ENCODE data around the gene ELF1. TPM values are rescaled to one million over a fixed set of nuclear protein-coding genes. Genes with fewer than 3 reads are reported as not detected.

The ELF1 gene
- total RNA-seq, 1 donor from 2014 or later = 63.6 TPM

DNA sequence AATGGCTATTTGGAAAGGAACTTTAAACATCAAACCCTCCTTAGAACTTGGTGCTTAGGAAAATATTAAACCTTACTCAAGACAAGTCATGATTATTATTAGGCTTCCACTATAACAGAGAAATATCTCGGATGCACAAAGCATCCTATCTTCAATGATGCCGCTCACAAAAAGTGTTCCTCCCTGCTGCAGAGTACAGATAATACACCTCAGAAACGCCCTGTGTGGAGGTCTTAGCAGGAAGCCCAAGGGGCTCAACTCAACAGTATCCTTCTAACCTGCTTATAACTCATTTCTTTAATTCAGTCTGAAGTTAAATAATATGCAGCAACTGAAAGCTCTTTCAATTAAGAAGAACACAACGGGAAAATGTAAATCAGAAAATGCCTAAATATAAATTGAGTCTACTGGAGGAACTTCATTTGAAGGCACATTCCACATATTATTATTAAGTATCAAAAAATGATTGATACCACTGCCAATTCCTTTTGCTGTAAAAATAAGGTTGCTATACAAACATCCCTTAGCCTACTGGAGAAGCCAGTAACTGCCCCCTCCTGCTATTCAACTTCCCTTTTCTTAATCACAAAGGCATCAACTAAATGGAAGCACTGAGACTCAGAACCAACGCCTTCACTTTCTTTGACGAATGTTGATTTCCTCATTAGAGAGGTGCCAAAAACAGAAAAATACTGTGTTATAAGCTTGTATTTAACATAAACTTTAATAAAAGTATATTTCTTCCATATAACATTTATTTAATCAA lies 12.0 kb downstream of the ELF1 start:
- no peak for DNase-seq (ENCODE audit: low read depth, low spot score)

- DNase-seq (ENCODE audit: low read depth, low spot score) = no peak
Observed at GRCh38 chr13:41006306-41006705, 12.8 kb downstream of the ELF1 start.

DNA sequence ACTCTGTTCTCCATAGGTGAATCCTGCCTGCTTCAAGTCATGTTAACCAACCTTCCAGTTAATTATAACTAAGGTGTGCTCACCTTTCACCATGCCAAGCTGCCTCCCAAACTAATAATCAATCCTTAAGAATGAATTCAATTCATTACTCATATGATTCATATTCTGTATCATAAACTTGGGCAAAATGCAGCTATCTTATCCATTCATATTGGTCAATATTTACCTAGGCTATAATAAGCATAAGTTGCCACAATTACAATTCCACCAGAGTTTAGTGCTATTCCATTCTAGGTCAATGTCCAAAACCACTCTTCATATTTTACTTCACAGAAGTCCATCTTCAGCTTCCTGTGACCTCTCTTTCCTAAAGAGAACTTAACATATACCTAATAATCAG lies 13.4 kb downstream of the ELF1 start:
- no peak for DNase-seq (ENCODE audit: low read depth, low spot score)

GRCh38 chr13:41004875-41005693 lies 14.0 kb downstream of the ELF1 start:
- DNase-seq (ENCODE audit: low read depth, low spot score) = no peak

GRCh38 chr13:41002606-41003005 lies 16.5 kb downstream of the ELF1 start:
- DNase-seq (ENCODE audit: low read depth, low spot score) = no peak

DNA sequence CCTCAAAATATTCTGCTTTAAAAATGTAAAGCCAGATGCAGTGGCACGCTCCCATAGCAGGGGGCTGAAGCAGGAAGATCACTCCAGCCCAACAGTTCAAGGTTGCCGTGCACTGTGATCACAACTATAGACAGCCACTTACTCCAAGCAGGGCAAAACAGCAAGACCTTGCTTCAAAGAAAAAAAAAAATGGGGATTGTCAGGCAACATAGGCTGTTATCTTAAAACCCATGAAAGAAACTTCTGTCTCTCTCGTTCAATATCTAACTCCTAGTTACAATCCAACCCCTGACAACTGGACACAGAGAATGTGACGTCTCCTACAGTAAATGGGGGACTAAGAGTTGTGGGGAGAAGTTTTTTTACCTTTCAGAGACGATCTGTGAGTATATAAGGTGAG lies 17.4 kb downstream of the ELF1 start:
- no peak for DNase-seq (ENCODE audit: low read depth, low spot score)

DNA sequence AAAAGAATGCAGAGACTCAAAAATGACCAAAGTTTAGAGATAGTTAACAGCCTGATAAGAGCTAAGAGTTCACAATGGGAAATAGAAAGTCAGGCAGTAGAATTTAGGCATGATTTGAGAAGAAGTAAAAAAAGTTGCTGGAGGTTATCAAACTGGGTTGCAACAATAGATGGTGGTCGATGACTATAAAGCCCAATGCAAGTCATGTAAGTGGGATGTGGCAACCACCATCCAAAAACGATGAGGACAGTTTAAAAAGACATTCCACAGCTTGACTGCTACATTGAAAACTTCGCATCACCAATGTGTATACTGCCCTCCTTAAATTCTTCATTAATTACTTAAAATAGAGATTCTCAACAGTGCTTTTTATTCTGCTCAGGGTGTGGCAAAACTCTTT lies 19.7 kb downstream of the ELF1 start:
- DNase-seq (ENCODE audit: low read depth, low spot score) = no peak

DNA sequence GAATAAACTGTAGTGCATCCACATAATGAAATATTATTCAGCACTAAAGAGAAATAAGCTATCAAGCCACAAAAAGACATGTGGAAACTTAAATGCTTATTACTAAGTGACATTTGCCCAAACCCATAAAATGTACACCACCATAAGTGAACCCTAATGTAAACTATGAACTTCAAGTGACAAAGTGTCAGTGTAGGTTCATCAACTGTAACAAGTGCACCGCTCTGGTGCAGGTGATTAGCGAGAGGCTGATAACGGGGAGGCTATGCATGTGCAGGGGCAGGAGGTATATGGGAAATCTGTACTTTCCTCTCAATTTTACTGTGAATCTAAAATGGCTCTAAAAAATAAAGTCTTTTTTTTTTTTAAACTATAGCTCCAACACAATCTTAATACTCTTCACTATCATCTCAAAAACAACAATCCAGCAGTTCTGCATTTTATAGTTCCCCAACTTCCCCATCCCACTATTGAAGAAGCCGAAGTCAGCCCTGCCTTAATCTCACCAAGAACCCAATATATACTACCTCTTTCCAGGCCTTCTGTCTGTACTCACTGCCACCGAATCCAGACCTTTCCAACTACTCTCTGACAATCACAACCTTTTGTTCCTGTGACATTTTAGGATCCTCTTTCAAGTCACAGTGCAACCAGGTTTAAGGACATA lies 22.6 kb downstream of the ELF1 start:
- DNase-seq (ENCODE audit: low read depth, low spot score) = no peak

DNA sequence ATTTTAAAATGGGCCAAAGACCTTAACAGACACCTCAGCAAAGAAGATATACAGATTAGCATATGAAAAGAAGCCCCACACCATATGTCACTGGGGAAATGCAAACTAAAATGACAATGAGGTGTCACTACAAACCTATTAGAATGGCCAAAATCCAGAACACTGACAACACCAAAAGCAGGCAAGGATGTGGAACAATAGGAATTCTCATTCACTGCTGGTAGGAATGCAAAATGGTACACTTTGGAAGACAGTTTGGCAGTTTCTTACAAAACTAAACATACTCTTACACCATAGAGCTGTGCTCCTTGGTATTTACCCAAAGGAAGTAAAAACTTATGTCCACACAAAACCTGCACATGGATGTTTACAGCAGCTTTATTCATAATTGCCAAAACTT lies 23.1 kb downstream of the ELF1 start:
- DNase-seq (ENCODE audit: low read depth, low spot score) = no peak

- no peak for DNase-seq (ENCODE audit: low read depth, low spot score)
Observed at GRCh38 chr13:40994581-40995230, 24.4 kb downstream of the ELF1 start.

- DNase-seq (ENCODE audit: low read depth, low spot score) = no peak
Observed at GRCh38 chr13:40993987-40994386, 25.1 kb downstream of the ELF1 start.

DNA sequence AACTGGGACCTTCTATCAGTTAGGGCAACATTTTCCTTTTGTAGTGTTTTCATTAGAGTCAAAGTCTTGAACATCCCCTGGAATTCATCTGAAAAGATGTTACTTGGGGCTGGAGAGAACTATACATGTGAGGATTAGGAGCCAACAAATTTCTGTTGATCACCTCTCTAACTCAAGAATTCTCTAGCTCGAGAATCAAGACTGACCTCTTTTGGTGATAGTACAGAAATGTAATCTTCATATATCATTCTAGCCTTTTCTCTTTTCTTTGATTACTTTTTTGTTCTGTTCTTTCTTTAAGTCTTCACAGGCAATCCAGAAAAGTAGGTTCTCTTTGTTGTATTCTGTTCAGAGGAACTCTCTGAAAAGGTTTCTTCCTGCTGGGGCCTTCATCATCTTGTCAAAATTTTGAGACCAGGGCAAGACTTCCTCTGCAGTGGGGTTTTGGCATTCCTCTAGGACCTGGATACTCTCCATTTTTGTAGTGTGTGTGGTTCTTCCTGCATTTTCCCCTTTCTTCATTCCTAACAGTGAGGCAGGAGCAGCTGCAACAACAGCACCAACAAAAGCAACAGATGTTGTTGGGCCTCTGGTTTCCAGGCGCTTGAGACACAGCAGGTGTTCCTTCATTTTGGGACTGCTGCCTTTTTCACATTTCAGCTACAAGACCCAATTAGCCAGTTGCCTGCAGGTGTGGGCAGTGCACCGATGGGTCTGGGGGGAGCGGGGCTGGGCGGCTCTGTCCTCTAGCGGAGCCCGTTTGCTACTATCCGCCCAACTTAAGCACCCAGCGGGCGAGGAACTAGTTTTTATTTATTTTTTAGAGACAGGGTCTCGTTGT lies 26.2 kb downstream of the ELF1 start:
- DNase-seq (ENCODE audit: low read depth, low spot score) = no peak

DNA sequence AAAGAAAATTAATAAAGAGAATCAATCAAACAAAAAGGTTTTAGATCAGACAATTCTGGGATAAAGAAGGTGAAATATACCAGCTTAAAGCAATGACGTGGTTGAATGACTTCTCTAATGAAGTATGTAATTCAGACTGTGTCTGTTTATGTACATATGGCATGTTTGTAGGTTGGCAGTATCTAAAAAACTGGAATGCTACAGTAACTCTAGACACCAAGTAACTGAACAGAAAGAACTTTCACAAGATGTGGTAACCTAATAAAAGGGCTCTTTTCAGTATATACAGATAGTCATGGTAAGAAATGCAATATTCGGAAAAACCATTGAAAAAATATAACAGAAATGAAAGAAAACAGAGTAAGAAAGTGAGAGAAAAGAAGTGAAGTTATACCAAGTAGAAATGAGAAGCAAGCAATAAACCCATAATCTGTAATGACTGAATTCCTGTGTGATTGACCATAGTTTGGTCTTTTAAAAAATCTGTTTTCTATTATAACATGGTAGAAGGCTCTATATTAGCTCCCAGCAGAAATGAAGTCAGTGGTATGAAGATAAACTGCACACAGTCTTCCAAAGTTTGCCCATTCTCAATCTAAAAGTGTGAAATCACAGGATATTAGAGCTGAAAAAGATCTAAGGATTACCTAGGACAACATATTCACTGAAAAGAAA lies 31.4 kb downstream of the ELF1 start:
- no peak for DNase-seq (ENCODE audit: low read depth, low spot score)

DNA sequence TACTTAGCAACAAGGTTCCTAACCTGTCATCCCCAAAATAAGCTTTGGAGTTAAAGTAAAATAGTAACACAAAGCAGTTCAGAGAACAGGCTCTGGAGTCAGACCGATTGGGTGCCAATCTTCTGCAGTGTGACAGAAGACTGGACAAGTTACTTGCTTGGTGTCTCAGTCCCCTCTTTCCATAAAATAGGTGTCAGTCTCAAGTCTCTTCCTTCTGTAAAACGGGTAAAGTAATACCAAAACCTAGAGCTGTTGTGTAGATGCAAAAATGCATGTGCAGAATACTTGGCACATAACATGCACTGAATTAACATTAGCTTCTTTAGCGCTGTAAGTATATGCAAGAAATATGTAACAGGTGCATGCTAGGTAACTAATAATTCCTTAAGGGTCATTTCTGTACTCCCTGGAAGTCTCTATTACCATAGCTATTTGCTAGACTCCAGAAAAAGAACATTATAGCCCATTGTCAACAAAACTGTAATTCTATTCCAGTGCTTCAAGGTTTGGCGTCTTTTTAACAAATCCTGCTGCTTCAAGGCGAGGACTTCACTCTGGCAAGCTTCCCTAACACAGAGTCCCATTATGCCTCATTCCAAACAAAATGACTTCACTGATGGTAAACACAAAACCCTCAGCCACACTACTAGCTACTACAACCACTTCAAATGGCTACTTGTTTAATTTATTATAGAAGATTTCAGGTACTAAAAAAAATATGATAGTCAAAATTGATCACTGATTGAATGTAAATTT lies 32.8 kb downstream of the ELF1 start:
- no peak for DNase-seq (ENCODE audit: low read depth, low spot score)

GRCh38 chr13:40985381-40986100 lies 33.6 kb downstream of the ELF1 start:
- no peak for DNase-seq (ENCODE audit: low read depth, low spot score)

GRCh38 chr13:40984668-40985366 lies 34.3 kb downstream of the ELF1 start:
- DNase-seq (ENCODE audit: low read depth, low spot score) = no peak

- no peak for DNase-seq (ENCODE audit: low read depth, low spot score)
Observed at GRCh38 chr13:40983725-40984667, 35.1 kb downstream of the ELF1 start.

Measured in pulmonary artery endothelial cell (primary cell).